Glutamatergic neuron (in vitro differentiated cells): Measurements from ENCODE around the gene ARAP2. TPM values are rescaled to one million over a fixed set of nuclear protein-coding genes. Genes with fewer than 3 reads are reported as not detected.

ENCODE experiments used
- DNase-seq: peaks from one replicate; pipeline ENCODE4 v3.0.0; 2022
- H3K27ac Mint-ChIP-seq: one replicate; pipeline ENCODE4 v1.8.0; 2020; ENCODE audit warnings: mild to moderate bottlenecking, mixed read lengths, inconsistent platforms; ENCODE audit not compliant: unreplicated experiment
- H3K27me3 Mint-ChIP-seq: one replicate; pipeline ENCODE4 v1.8.0; 2020; ENCODE audit warnings: mild to moderate bottlenecking, moderate library complexity, mixed read lengths, inconsistent platforms; ENCODE audit not compliant: unreplicated experiment
- H3K36me3 Mint-ChIP-seq: one replicate; pipeline ENCODE4 v1.8.0; 2020; ENCODE audit warnings: mild to moderate bottlenecking, mixed read lengths, inconsistent platforms; ENCODE audit not compliant: unreplicated experiment
- H3K4me1 Mint-ChIP-seq: one replicate; pipeline ENCODE4 v1.8.0; 2020; ENCODE audit warnings: mild to moderate bottlenecking, low read depth, mixed read lengths, inconsistent platforms; ENCODE audit not compliant: unreplicated experiment
- H3K4me3 Mint-ChIP-seq: one replicate; pipeline ENCODE4 v1.8.0; 2020; ENCODE audit warnings: mild to moderate bottlenecking, mixed read lengths, inconsistent platforms; ENCODE audit not compliant: unreplicated experiment
- H3K9me3 Mint-ChIP-seq: one replicate; pipeline ENCODE4 v1.8.0; 2020; ENCODE audit warnings: mild to moderate bottlenecking, moderate library complexity, mixed read lengths, inconsistent platforms; ENCODE audit not compliant: unreplicated experiment
- CTCF ChIP-seq: fragments of 200-600 bp; sonication (generic); IDR thresholded peaks from one replicate; pipeline ENCODE4 v1.5.0; 2021; ENCODE audit not compliant: partially characterized antibody, unreplicated experiment
- total RNA-seq: library from RNA; stranded (reverse); fragmentation: NEBNext Ultra II Directional; extraction: Animal tissue kit (Norgen Biotek cat#: 25700); gene quantifications from one replicate; pipeline ENCODE4 v1.2.1, GENCODE V29; 2021; ENCODE audit not compliant: unreplicated experiment

Gene ARAP2
- total RNA-seq, 1 donor from 2014 or later: 1.4 TPM

DNA sequence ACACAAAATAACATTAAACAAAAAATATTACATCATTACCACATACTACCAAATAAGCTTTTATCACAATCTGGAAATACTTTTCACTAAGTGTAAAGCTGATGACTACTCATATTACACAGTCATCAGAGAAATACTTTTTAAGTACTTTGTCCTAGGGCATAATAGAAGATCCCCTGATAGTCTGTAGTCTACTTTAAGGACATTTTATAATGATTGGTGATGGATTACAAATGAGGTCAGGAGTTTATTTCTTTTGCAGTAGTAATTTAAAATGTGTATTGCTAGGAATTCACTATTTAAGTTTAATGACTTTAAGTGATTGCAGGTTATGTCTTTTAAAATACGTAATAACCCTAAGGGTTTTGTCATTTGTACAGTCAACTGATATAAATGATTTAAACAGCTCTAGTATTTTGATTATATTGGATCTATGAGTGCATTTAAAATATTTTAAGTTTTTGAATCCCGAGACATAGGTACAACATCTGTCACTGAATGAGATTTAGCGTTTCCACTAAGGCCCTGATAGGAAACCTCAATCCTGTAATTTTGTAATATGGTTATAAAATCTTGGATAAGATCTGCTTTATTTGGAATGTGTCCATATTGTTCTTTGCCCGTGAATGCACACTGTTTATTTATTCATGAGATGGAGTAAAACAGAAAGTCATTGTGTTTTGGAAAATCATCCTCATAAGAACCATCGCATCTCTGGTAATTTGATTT, 189.5 kb downstream of the ARAP2 start:
- Mint-ChIP-seq H3K27me3 (no peaks in the 10 kb centered on the region), H3K4me1 (peaks cover 2% of the 10 kb centered on the region), H3K4me3 (no peak overlapping the region), H3K36me3 (no peaks in the 10 kb centered on the region), H3K27ac (no peak overlapping the region), H3K9me3 (no peaks in the 10 kb centered on the region)
- no peak for DNase-seq
- TF ChIP-seq CTCF: no peak

DNA sequence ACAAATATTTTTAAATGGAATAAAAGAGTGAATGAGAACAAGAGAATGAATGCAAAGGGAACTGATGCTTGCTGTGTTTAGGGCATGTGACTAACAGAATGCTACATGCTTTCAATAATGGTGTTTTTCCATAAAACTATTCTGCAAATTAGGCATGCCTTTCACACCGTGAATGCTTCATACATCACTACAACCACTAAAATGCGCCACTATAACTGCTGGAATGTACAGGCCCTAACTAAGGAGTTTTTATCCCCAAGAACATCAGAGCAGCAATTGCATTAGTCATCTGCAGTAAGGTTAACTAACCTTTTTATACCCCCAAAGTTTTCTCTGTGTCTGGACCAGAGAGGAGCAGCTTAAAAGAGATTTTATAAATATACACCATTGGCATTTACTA, 190.4 kb downstream of the ARAP2 start:
- no peaks in the 10 kb centered on the region for H3K27me3 Mint-ChIP-seq
- H3K4me3 Mint-ChIP-seq: no peak overlapping the region
- no peak overlapping the region for H3K27ac Mint-ChIP-seq
- no peak for DNase-seq
- H3K4me1 Mint-ChIP-seq: peaks cover 2% of the 10 kb centered on the region
- no peaks in the 10 kb centered on the region for H3K9me3 Mint-ChIP-seq
- no peak for TF ChIP-seq CTCF
- H3K36me3 Mint-ChIP-seq: no peaks in the 10 kb centered on the region

DNA sequence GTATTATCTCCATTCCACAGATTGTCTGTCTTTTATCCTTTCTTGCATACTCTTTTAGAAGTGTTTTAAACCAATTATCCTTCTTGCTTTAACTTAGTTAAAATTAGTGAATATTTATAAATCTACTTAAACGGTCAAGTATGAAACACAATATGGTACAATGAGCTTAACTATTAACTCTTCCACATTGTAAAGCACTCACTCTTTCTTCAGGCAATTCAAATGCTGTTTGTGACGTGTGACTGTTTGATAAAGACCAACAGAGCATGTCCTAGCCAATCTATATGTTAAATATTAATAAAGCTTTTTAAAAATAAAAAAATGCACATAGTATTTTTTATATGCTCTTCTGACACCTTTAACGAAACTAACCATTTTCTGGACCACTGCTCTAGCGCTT, 192.7 kb downstream of the ARAP2 start:
- TF ChIP-seq CTCF: no peak
- H3K27ac Mint-ChIP-seq: no peak overlapping the region
- peaks cover 2% of the 10 kb centered on the region for H3K4me1 Mint-ChIP-seq

DNA sequence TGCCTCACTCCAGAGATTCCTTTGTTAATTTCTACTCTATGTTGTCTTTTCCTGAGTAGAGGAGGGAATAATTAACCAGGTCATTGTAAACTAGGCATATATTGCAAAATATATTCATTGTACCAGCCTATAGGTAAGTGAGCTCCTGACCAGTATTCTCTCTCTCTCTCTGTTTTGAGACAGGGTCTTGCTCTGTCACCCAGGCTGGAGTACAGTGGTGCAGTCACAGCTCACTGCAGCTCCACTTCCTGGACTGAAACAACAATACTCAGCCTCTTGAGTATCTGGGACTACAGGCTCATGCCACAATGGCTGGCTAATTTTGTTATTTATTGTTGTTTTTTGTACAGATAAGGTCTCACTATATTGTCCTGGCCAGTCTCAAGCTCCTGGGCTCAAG, 198.3 kb downstream of the ARAP2 start:
- no peak for DNase-seq
- peaks cover 4% of the 10 kb centered on the region for H3K27me3 Mint-ChIP-seq
- no peaks in the 10 kb centered on the region for H3K4me1 Mint-ChIP-seq
- H3K36me3 Mint-ChIP-seq: no peaks in the 10 kb centered on the region
- H3K27ac Mint-ChIP-seq: no peak overlapping the region
- TF ChIP-seq CTCF: no peak
- no peak overlapping the region for H3K4me3 Mint-ChIP-seq
- no peaks in the 10 kb centered on the region for H3K9me3 Mint-ChIP-seq

More for the DNA sequence above, 192.7 kb downstream of the ARAP2 start:
- no peak for DNase-seq
- Mint-ChIP-seq H3K27me3 (no peaks in the 10 kb centered on the region), H3K36me3 (no peaks in the 10 kb centered on the region), H3K9me3 (no peaks in the 10 kb centered on the region), H3K4me3 (no peak overlapping the region)

DNA sequence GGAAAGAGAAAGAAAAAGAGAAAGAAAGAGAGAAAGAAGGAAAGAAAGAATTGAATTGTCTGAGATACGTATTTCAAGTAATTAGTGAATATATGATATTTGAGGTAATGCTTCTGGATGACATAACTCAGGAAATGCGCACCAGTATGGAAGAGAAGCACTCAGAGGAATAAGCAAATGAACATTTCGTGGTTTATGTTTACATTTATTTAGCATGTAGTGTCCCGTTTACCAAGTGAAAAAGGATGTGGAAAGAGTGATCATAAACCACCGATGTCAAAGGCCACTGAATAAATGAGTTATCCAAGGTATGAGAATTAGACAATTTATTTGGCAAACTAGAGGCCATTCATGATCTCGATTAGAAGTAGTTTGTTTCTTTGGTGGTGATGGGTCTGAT, 200.4 kb downstream of the ARAP2 start:
- peaks cover 4% of the 10 kb centered on the region for H3K27me3 Mint-ChIP-seq
- H3K27ac Mint-ChIP-seq: no peak overlapping the region
- no peak overlapping the region for H3K4me3 Mint-ChIP-seq
- no peaks in the 10 kb centered on the region for H3K36me3 Mint-ChIP-seq
- no peaks in the 10 kb centered on the region for H3K9me3 Mint-ChIP-seq
- no peaks in the 10 kb centered on the region for H3K4me1 Mint-ChIP-seq
- DNase-seq: no peak
- no peak for TF ChIP-seq CTCF
